Smooth muscle cell (in vitro differentiated cells): ENCODE data around the gene NEK2. TPM values are rescaled to one million over a fixed set of nuclear protein-coding genes. Genes with fewer than 3 reads are reported as not detected.
"Not testable (repeated sequence)": the region's sequence is repeated elsewhere in the genome, so short reads cannot be mapped to it uniquely, and the experiment has no call there.

Experiments used
- DNase-seq: peaks from one replicate; lab custom pipeline; 2025; ENCODE audit not compliant: unreplicated experiment; lab: John Stamatoyannopoulos, UW
- H2AFZ ChIP-seq: fragments of 200-600 bp; sonication (generic); 2 replicates; pipeline ENCODE4 v1.6.0; 2016; ENCODE audit warnings: antibody characterized with exemption, low read depth, mild to moderate bottlenecking
- H3F3A ChIP-seq: fragments of 200-600 bp; sonication (generic); 2 replicates; pipeline ENCODE4 v1.6.0; 2017; ENCODE audit warnings: antibody characterized with exemption, low read depth
- H3K27ac ChIP-seq: fragments of 200-600 bp; sonication (generic); 2 replicates; pipeline ENCODE4 v1.5.1; 2016; ENCODE audit warnings: low read depth, mild to moderate bottlenecking
- H3K27me3 ChIP-seq: fragments of 200-600 bp; sonication (generic); 2 replicates; pipeline ENCODE4 v1.6.1; 2016; ENCODE audit warnings: low read depth, mild to moderate bottlenecking
- H3K36me3 ChIP-seq: fragments of 200-600 bp; sonication (generic); 2 replicates; pipeline ENCODE4 v1.5.1; 2016; ENCODE audit warnings: low read depth
- H3K4me1 ChIP-seq: fragments of 200-600 bp; sonication (generic); 2 replicates; pipeline ENCODE4 v1.5.1; 2016; ENCODE audit warnings: low read depth
- H3K4me2 ChIP-seq: fragments of 200-600 bp; sonication (generic); 2 replicates; pipeline ENCODE4 v1.6.0; 2016; ENCODE audit warnings: mild to moderate bottlenecking
- H3K4me3 ChIP-seq: fragments of 200-600 bp; sonication (generic); 2 replicates; pipeline ENCODE4 v1.5.1; 2016; ENCODE audit warnings: mild to moderate bottlenecking
- H3K79me2 ChIP-seq: fragments of 200-600 bp; sonication (generic); 2 replicates; pipeline ENCODE4 v1.6.0; 2016; ENCODE audit warnings: low read depth, mild to moderate bottlenecking
- H3K9ac ChIP-seq: fragments of 200-600 bp; sonication (generic); 2 replicates; pipeline ENCODE4 v1.6.0; 2016; ENCODE audit warnings: low read depth
- H3K9me3 ChIP-seq: fragments of 200-600 bp; sonication (generic); replicated peaks from 2 replicates; pipeline ENCODE4 v1.5.1; 2016; ENCODE audit warnings: low read depth
- H4K20me1 ChIP-seq: fragments of 200-600 bp; sonication (generic); 2 replicates; pipeline ENCODE4 v1.6.0; 2016; ENCODE audit warnings: low read depth
- CTCF ChIP-seq: fragments of 200-600 bp; sonication (generic); IDR thresholded peaks from 2 replicates; pipeline ENCODE4 v1.5.1; 2017; ENCODE audit warnings: borderline replicate concordance, mild to moderate bottlenecking, antibody characterized with exemption; ENCODE audit not compliant: insufficient read depth, poor library complexity, severe bottlenecking
- WGBS: methylation state at CpG from one replicate; pipeline ENCODE4 v1.1.7; 2016; ENCODE audit warnings: low lambda C conversion rate; 5-methylcytosine and 5-hydroxymethylcytosine counted together
- polyA plus RNA-seq: library from polyadenylated mRNA; unstranded; fragments of >200 nt; fragmentation: Nextera tagmentation; extraction: Ambion mirVana; gene quantifications from 2 replicates; pipeline ENCODE4 v1.2.1, GENCODE V29; 2016
- total RNA-seq: library from RNA; depleted of rRNA; stranded (reverse); fragments of >200 nt; gene quantifications from 2 replicates; pipeline ENCODE4 v1.2.3, GENCODE V29; 2014

Gene NEK2
- total and polyA plus RNA-seq, 2 experiments from 2014 or later = 7.2 to 12.6 TPM

GRCh38 chr1:211698161-211699026 is 23.0 kb upstream of the NEK2 start:
- 18% methylated on average over 28 of the region's 29 CpGs for WGBS
- TF ChIP-seq CTCF = peak; percentile 97
- peak; percentile 40 for DNase-seq
- peak overlapping the region; percentile 41 for H3K4me3 ChIP-seq
- no peaks in the 10 kb centered on the region for H3K9me3 ChIP-seq
- peak overlapping the region; percentile 71 for H2AFZ ChIP-seq
- no peak overlapping the region for H3K9ac ChIP-seq
- peak overlapping the region; percentile 88 for H3K4me2 ChIP-seq
- no peaks in the 10 kb centered on the region for H3K79me2 ChIP-seq
- peaks cover 3% of the 10 kb centered on the region for H3K4me1 ChIP-seq
- no peaks in the 10 kb centered on the region for H3F3A ChIP-seq
- H3K27ac ChIP-seq = no peak overlapping the region
- H3K27me3 ChIP-seq = peaks cover 17% of the 10 kb centered on the region
- no peaks in the 10 kb centered on the region for H4K20me1 ChIP-seq
- no peaks in the 10 kb centered on the region for H3K36me3 ChIP-seq

GRCh38 chr1:211697356-211697755 is 21.9 kb upstream of the NEK2 start:
- H4K20me1 ChIP-seq = no peaks in the 10 kb centered on the region
- no peak for TF ChIP-seq CTCF
- H3K36me3 ChIP-seq = no peaks in the 10 kb centered on the region
- H3K4me3 ChIP-seq = no peak overlapping the region
- peaks cover 3% of the 10 kb centered on the region for H3K4me1 ChIP-seq
- 92% methylated on average over 1 of the region's 1 CpG for WGBS
- no peak overlapping the region for H3K9ac ChIP-seq
- H3K27me3 ChIP-seq = peaks cover 17% of the 10 kb centered on the region
- H2AFZ ChIP-seq = no peak overlapping the region
- H3K9me3 ChIP-seq = no peaks in the 10 kb centered on the region
- H3K27ac ChIP-seq = no peak overlapping the region
- DNase-seq = no peak
- no peaks in the 10 kb centered on the region for H3K79me2 ChIP-seq
- H3F3A ChIP-seq = no peaks in the 10 kb centered on the region
- no peak overlapping the region for H3K4me2 ChIP-seq

- Histone ChIP-seq H3K27me3 (peaks cover 10% of the 10 kb centered on the region), H3F3A (no peaks in the 10 kb centered on the region), H3K79me2 (no peaks in the 10 kb centered on the region), H3K9me3 (no peaks in the 10 kb centered on the region), H4K20me1 (no peaks in the 10 kb centered on the region), H2AFZ (no peak overlapping the region), H3K36me3 (no peaks in the 10 kb centered on the region), H3K9ac (no peak overlapping the region), H3K27ac (no peak overlapping the region), H3K4me2 (peak overlapping the region; percentile 26), H3K4me1 (peaks cover 3% of the 10 kb centered on the region), H3K4me3 (no peak overlapping the region)
- TF ChIP-seq CTCF = no peak
- no peak for DNase-seq
- 48% methylated on average over 10 of the region's 10 CpGs for WGBS
Measured at GRCh38 chr1:211695135-211695816, 19.9 kb upstream of the NEK2 start.

- H3K9ac ChIP-seq, H3F3A ChIP-seq, H2AFZ ChIP-seq, H3K4me2 ChIP-seq, H3K4me1 ChIP-seq, H3K79me2 ChIP-seq, H3K27ac ChIP-seq, H3K36me3 ChIP-seq, H3K27me3 ChIP-seq, H3K4me3 ChIP-seq, DNase-seq, H4K20me1 ChIP-seq, H3K9me3 ChIP-seq: not testable (repeated sequence)
- WGBS = 98% methylated on average over 5 of the region's 5 CpGs
Measured at GRCh38 chr1:211693911-211694310, 18.5 kb upstream of the NEK2 start.
